ENCODE measurements around the gene ZGLP1. TPM values are rescaled to one million over a fixed set of nuclear protein-coding genes. Genes with fewer than 3 reads are reported as not detected.

ZGLP1 gene
- total RNA-seq, 4 donors from 2014 or later: 0.75 to 8.8 (median 2.2) TPM

GRCh38 chr19:10258080-10258710, 51.4 kb downstream of the ZGLP1 start:
- Histone ChIP-seq H3K27me3 (no peaks in the 10 kb centered on the region), H3K4me3 (replicated peaks in 1 of 3) (no peak overlapping the region), H3K36me3 (peaks cover 25 to 27% of the 10 kb centered on the region in 2 donors), H3K9me3 (no peaks in the 10 kb centered on the region), H3K4me1 (peaks cover 15 to 23% of the 10 kb centered on the region in 2 donors), H3K27ac (no peak overlapping the region)
- 92 to 93% methylated on average over 8 to 13 of the region's 18 CpGs for WGBS, 2 donors
- TF ChIP-seq POLR2A (IDR thresholded peaks at IDR 0.05) (no peak), CTCF (IDR thresholded peaks at IDR 0.05) (no peak)
- intact Hi-C loops (cut with DNase I): loop anchor here (10.0 kb wide), 2 partner anchors 143 to 323 kb away; partner anchors contain the start of genes EIF3G, OLFM2 and P2RY11
- DNase-seq: no peak

- H3K27me3 ChIP-seq: no peaks in the 10 kb centered on the region
- H3K27ac ChIP-seq: no peak overlapping the region
- H3K4me3 ChIP-seq (replicated peaks in 1 of 3): no peak overlapping the region
- H3K9me3 ChIP-seq: no peaks in the 10 kb centered on the region
- peaks cover 15 to 30% of the 10 kb centered on the region in 2 donors for H3K4me1 ChIP-seq
- H3K36me3 ChIP-seq: peaks cover 25 to 27% of the 10 kb centered on the region in 2 donors
- TF ChIP-seq POLR2A (IDR thresholded peaks at IDR 0.05): no peak
- TF ChIP-seq CTCF (IDR thresholded peaks at IDR 0.05): no peak
- DNase-seq: no peak
- intact Hi-C loops (cut with DNase I): loop anchor here (10.0 kb wide), 2 partner anchors 142 to 322 kb away; partner anchors contain the start of genes EIF3G, OLFM2 and P2RY11
- 87 to 92% methylated on average over 9 of the region's 9 CpGs for WGBS, 2 donors
Observed at GRCh38 chr19:10256970-10257615, 52.5 kb downstream of the ZGLP1 start.

GRCh38 chr19:10256551-10256950, 53.1 kb downstream of the ZGLP1 start:
- no peaks in the 10 kb centered on the region for H3K27me3 ChIP-seq
- H3K36me3 ChIP-seq: peaks cover 25 to 27% of the 10 kb centered on the region in 2 donors
- no peak overlapping the region for H3K4me3 ChIP-seq (replicated peaks in 1 of 3)
- TF ChIP-seq POLR2A (IDR thresholded peaks at IDR 0.05) (no peak), CTCF (IDR thresholded peaks at IDR 0.05) (no peak)
- no peaks in the 10 kb centered on the region for H3K9me3 ChIP-seq
- intact Hi-C loops (cut with DNase I): loop anchor here (10.0 kb wide), 2 partner anchors 142 to 322 kb away; partner anchors contain the start of genes EIF3G, OLFM2 and P2RY11
- DNase-seq: no peak
- 85 to 95% methylated on average over 8 to 17 of the region's 18 CpGs for WGBS, 2 donors
- H3K27ac ChIP-seq: no peak overlapping the region
- H3K4me1 ChIP-seq: peaks cover 15 to 30% of the 10 kb centered on the region in 2 donors

GRCh38 chr19:10255358-10255757, 54.3 kb downstream of the ZGLP1 start:
- Histone ChIP-seq H3K27me3 (no peaks in the 10 kb centered on the region), H3K9me3 (no peaks in the 10 kb centered on the region), H3K4me1 (peaks cover 15 to 22% of the 10 kb centered on the region in 2 donors), H3K36me3 (peaks cover 25 to 27% of the 10 kb centered on the region in 2 donors), H3K27ac (no peak overlapping the region), H3K4me3 (replicated peaks in 1 of 3) (no peak overlapping the region)
- DNase-seq: no peak
- intact Hi-C loops (cut with DNase I): loop anchor here (10.0 kb wide), 2 partner anchors 141 to 321 kb away; partner anchors contain the start of genes EIF3G, OLFM2 and P2RY11
- WGBS, 2 donors: 94 to 100% methylated on average over 2 of the region's 2 CpGs
- TF ChIP-seq POLR2A (IDR thresholded peaks at IDR 0.05) (no peak), CTCF (IDR thresholded peaks at IDR 0.05) (no peak)

Small RNA genes lying within 50 kb of the gene (small RNA-seq; reads per million reads assigned to genes)
- gene AC011511.1 (not detected), gene AC011511.4 (not detected)

Other genes starting within 250 kb of the ZGLP1 start
- gene SHFL, start 223.5 kb downstream of the ZGLP1 start, total RNA-seq: 10 to 100 TPM; 18.5 to 46.1 (median 32.6) TPM
- under 1 TPM in 2 of 4 donors, not detected in 2; 0.33 to 0.54 TPM for gene ANGPTL6, start 207.1 kb downstream of the ZGLP1 start, total RNA-seq
- gene PPAN, start 203.5 kb downstream of the ZGLP1 start, total RNA-seq: 10 to 100 TPM; 26.2 to 33.0 (median 29.7) TPM
- gene P2RY11, start 198.1 kb downstream of the ZGLP1 start, total RNA-seq: 1 to 10 TPM; 6.1 to 9.3 (median 6.3) TPM
- 100 to 1,000 TPM; 219 to 342 (median 250) TPM for gene EIF3G, start 189.9 kb downstream of the ZGLP1 start, total RNA-seq
- gene DNMT1, start 114.9 kb downstream of the ZGLP1 start, total RNA-seq: 10 to 100 TPM; 31.2 to 49.5 (median 36.0) TPM
- gene S1PR2, start 78.5 kb downstream of the ZGLP1 start, total RNA-seq: 1 to 10 TPM; 3.6 to 9.8 (median 5.3) TPM
- gene MRPL4, start 57.6 kb downstream of the ZGLP1 start, total RNA-seq: 10 to 100 TPM; 36.1 to 81.7 (median 54.9) TPM
- 10 to 100 TPM in 3 of 4 donors, 1 to 10 TPM in 1; 8.1 to 37.6 (median 19.7) TPM for gene ICAM1, start 38.7 kb downstream of the ZGLP1 start, total RNA-seq
- under 1 TPM in 1 of 4 donors, not detected in 3; 0.44 TPM for gene ICAM4, start 22.9 kb downstream of the ZGLP1 start, total RNA-seq
- gene ICAM5, start 19.9 kb downstream of the ZGLP1 start, total RNA-seq: 1 to 10 TPM in 2 of 4 donors, not detected in 2; 1.0 to 1.6 TPM
- gene FDX2, start 6.2 kb upstream of the ZGLP1 start, total RNA-seq: 10 to 100 TPM; 22.8 to 44.8 (median 33.3) TPM
- 10 to 100 TPM; 18.3 to 52.0 (median 39.1) TPM for gene RAVER1, start 23.7 kb upstream of the ZGLP1 start, total RNA-seq
- 1 to 10 TPM; 5.5 to 8.5 (median 5.8) TPM for gene ICAM3, start 29.8 kb upstream of the ZGLP1 start, total RNA-seq
- gene TYK2, start 70.8 kb upstream of the ZGLP1 start, total RNA-seq: 100 to 1,000 TPM in 1 of 4 donors, 10 to 100 TPM in 3; 59.1 to 127 (median 70.3) TPM
- 100 to 1,000 TPM in 3 of 4 donors, 10 to 100 TPM in 1; 99.7 to 154 (median 125) TPM for gene CDC37, start 93.7 kb upstream of the ZGLP1 start, total RNA-seq
- 10 to 100 TPM; 16.1 to 21.0 (median 18.4) TPM for gene PDE4A, start 110.7 kb upstream of the ZGLP1 start, total RNA-seq
- 10 to 100 TPM; 95.4 to 99.9 (median 97.8) TPM for gene KEAP1, start 193.5 kb upstream of the ZGLP1 start, total RNA-seq
- under 1 TPM in 3 of 4 donors, not detected in 1; 0.22 to 0.59 (median 0.27) TPM for gene S1PR5, start 207.6 kb upstream of the ZGLP1 start, total RNA-seq
- gene ATG4D, start 234.1 kb upstream of the ZGLP1 start, total RNA-seq: 10 to 100 TPM; 28.4 to 37.0 (median 31.3) TPM